ENCODE measurements around the gene EEIG1.

GRCh38 chr9:128026255-128026772 is 45.5 kb upstream of the EEIG1 start:
- TF ChIP-seq CTCF (IDR thresholded peaks at IDR 0.05; ENCODE audit: low read depth, low read length) (no peak), EZH2phosphoT487 (IDR thresholded peaks at IDR 0.05; ENCODE audit: low read depth) (no peak)
